ENCODE results near the gene FBXL5. TPM values are rescaled to one million over a fixed set of nuclear protein-coding genes. Genes with fewer than 3 reads are reported as not detected.
A peak's percentile ranks its signal among the peaks of the same experiment; 100 is the strongest.

FBXL5 gene
- total RNA-seq, 1 experiment from 2014 or later = 69.6 TPM

GRCh38 chr4:15681067-15681371 lies 25.9 kb upstream of the FBXL5 start (continued):
- TF ChIP-seq NR3C1 (CRISPR knock-in tag; conservative IDR thresholded peaks at IDR 0.05; ENCODE audit: low read depth) (no peak), ERG (CRISPR knock-in tag; IDR thresholded peaks at IDR 0.05) (no peak), ZMAT4 (CRISPR knock-in tag; IDR thresholded peaks at IDR 0.05) (no peak)

- Mint-ChIP-seq H3K27ac (peak overlapping the region; percentile 89), H3K9me3 (no peaks in the 10 kb centered on the region)
- no peak for ATAC-seq
Measured at GRCh38 chr4:15677507-15677988, 22.4 kb upstream of the FBXL5 start.

GRCh38 chr4:15676899-15677298 lies 21.7 kb upstream of the FBXL5 start:
- ChIA-PET POLR2A (no interaction called here), CTCF (no interaction called here)
- peaks cover 39% of the 10 kb centered on the region for H3K4me1 Mint-ChIP-seq
- no peak overlapping the region; the same call in 1 of the 2 replicates for H3K4me3 Mint-ChIP-seq
- H3K27me3 Mint-ChIP-seq (ENCODE audit: low read depth) = no peaks in the 10 kb centered on the region
- no peaks in the 10 kb centered on the region for H3K9me3 Mint-ChIP-seq
- TF ChIP-seq JUN (CRISPR knock-in tag; IDR thresholded peaks at IDR 0.05) (no peak), SMAD3 (CRISPR knock-in tag; IDR thresholded peaks at IDR 0.05; ENCODE audit: borderline replicate concordance) (no peak), MXD4 (CRISPR knock-in tag; IDR thresholded peaks at IDR 0.05; ENCODE audit: borderline replicate concordance) (no peak), TEAD1 (CRISPR knock-in tag; IDR thresholded peaks at IDR 0.05) (no peak), ETV6 (CRISPR knock-in tag; IDR thresholded peaks at IDR 0.05) (no peak), EMX1 (CRISPR knock-in tag; IDR thresholded peaks at IDR 0.05) (no peak)
- DNase-seq (ENCODE audit: low spot score) = no peak
- no peak overlapping the region for H3K27ac Mint-ChIP-seq
- H3K36me3 Mint-ChIP-seq = peaks cover 7% of the 10 kb centered on the region
- no peak for ATAC-seq

More at GRCh38 chr4:15677507-15677988, 22.4 kb upstream of the FBXL5 start:
- no peak for DNase-seq (ENCODE audit: low spot score)
- TF ChIP-seq KAT7 (CRISPR knock-in tag; IDR thresholded peaks at IDR 0.05; ENCODE audit: borderline replicate concordance) (no peak), EMX1 (CRISPR knock-in tag; IDR thresholded peaks at IDR 0.05) (no peak), TEAD1 (CRISPR knock-in tag; IDR thresholded peaks at IDR 0.05) (no peak)
- Mint-ChIP-seq H3K27me3 (ENCODE audit: low read depth) (no peaks in the 10 kb centered on the region), H3K4me1 (peaks cover 41% of the 10 kb centered on the region), H3K4me3 (peak overlapping the region; percentile 53), H3K36me3 (peaks cover 7% of the 10 kb centered on the region)
- ChIA-PET POLR2A (no interaction called here), CTCF (no interaction called here)

- Mint-ChIP-seq H3K27me3 (ENCODE audit: low read depth) (no peaks in the 10 kb centered on the region), H3K4me1 (peaks cover 39% of the 10 kb centered on the region), H3K36me3 (peaks cover 13% of the 10 kb centered on the region), H3K9me3 (no peaks in the 10 kb centered on the region), H3K27ac (no peak overlapping the region), H3K4me3 (no peak overlapping the region)
- ChIA-PET CTCF (interaction anchor here (0.6 to 0.7 kb wide), 2 partner anchors 108 to 465 kb away, joined by 3 read pairs; no protein-coding TSS in a partner anchor), POLR2A (no interaction called here)
- ATAC-seq = no peak
- DNase-seq (ENCODE audit: low spot score) = no peak
- no peak for TF ChIP-seq OVOL2 (CRISPR knock-in tag; IDR thresholded peaks at IDR 0.05; ENCODE audit: borderline replicate concordance)
- no peak for TF ChIP-seq ZNF232 (CRISPR knock-in tag; IDR thresholded peaks at IDR 0.05)
- no peak for TF ChIP-seq PRRX2 (CRISPR knock-in tag; IDR thresholded peaks at IDR 0.05)
- TF ChIP-seq CREB1 (CRISPR knock-in tag; IDR thresholded peaks at IDR 0.05) = no peak
- TF ChIP-seq PRDM15 (CRISPR knock-in tag; IDR thresholded peaks at IDR 0.05) = no peak
- no peak for TF ChIP-seq HMGA2 (CRISPR knock-in tag; IDR thresholded peaks at IDR 0.05)
- no peak for TF ChIP-seq ETV6 (CRISPR knock-in tag; IDR thresholded peaks at IDR 0.05)
- no peak for TF ChIP-seq FOXP4 (CRISPR knock-in tag; IDR thresholded peaks at IDR 0.05)
- TF ChIP-seq ERG (CRISPR knock-in tag; IDR thresholded peaks at IDR 0.05) = no peak
- TF ChIP-seq ZNF396 (CRISPR knock-in tag; IDR thresholded peaks at IDR 0.05; ENCODE audit: borderline replicate concordance) = no peak
- TF ChIP-seq ZNF281 (CRISPR knock-in tag; IDR thresholded peaks at IDR 0.05) = no peak
Measured at GRCh38 chr4:15676039-15676438, 20.9 kb upstream of the FBXL5 start.
